ENCODE results near the gene CARD9. TPM values are rescaled to one million over a fixed set of nuclear protein-coding genes. Genes with fewer than 3 reads are reported as not detected.
A peak's percentile ranks its signal among the peaks of the same experiment; 100 is the strongest.

Gene CARD9
- total RNA-seq, 1 experiment from 2014 or later = 1.7 TPM

- DNase-seq (ENCODE audit: low read depth, low spot score) (no peak), ATAC-seq (no peak)
- Histone ChIP-seq H3K9me3 (ENCODE audit: control insufficient read depth, insufficient read depth, low read depth, low read length) (no peaks in the 10 kb centered on the region), H3K4me3 (ENCODE audit: low read depth in 2 of 2, low read length in 2 of 2) (no peak overlapping the region), H3K27ac (ENCODE audit: low read length) (no peak overlapping the region), H3K4me1 (ENCODE audit: control insufficient read depth, insufficient read depth, low read length) (peaks cover 19% of the 10 kb centered on the region), H3K27me3 (ENCODE audit: control insufficient read depth, insufficient read depth, low read length) (no peaks in the 10 kb centered on the region), H3K36me3 (ENCODE audit: control insufficient read depth, insufficient read depth, low read length) (no peaks in the 10 kb centered on the region)
- POLR2A ChIA-PET = no interaction called here
- intact Hi-C loops (cut with micrococcal nuclease; ENCODE audit: unreplicated experiment) = no loop called here
- TF ChIP-seq SIN3A (IDR thresholded peaks at IDR 0.05; ENCODE audit: borderline replicate concordance, insufficient read depth, low read depth, low read length) (no peak), REST (IDR thresholded peaks at IDR 0.05; ENCODE audit: insufficient read depth in 1 of 2, low read depth in 2 of 2, low read length in 1 of 2) (no peak), POLR2AphosphoS5 (IDR thresholded peaks at IDR 0.05; ENCODE audit: low read depth, low read length) (no peak), CTCF (IDR thresholded peaks at IDR 0.05) (no peak), TCF7L2 (IDR thresholded peaks at IDR 0.05; ENCODE audit: low read depth, low read length) (no peak)
- no TSS peak for BruUV-seq (replicated peaks)
- CTCF ChIA-PET = no interaction called here
- in situ Hi-C loops (cut with HindIII; ENCODE audit: low pct_unique_long_range_greater_than_20kb, low sequenced_read_pairs) = no loop called here
Observed at GRCh38 chr9:136355616-136356557, 17.6 kb downstream of the CARD9 start.

DNA sequence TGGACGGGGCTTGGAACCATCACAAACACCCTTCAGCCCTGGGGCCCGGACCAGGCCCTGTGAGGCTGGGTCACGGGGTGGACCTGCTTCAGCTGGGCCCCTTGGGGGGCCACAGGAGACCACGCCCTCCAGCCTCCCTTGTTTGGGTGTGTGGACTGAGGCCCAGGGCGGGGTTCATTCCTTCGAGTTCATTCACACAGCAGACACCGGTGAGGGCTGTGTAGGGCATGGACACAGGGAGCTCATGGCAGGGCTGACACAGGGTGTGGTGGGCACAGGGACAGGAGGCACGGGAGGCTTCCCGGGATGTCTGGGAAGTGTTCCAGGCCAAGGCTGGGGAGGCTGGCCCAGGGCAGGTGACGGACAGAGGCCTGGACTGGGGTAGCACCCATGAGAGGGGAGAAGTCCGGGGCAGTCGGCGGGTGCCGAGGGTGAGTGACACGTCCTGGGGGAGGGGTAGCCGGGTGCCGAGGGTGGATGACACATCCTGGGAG, 18.8 kb downstream of the CARD9 start:
- ATAC-seq = peak; percentile 59
- no peak for TF ChIP-seq CTCF (IDR thresholded peaks at IDR 0.05)
- no peak for TF ChIP-seq SIN3A (IDR thresholded peaks at IDR 0.05; ENCODE audit: borderline replicate concordance, insufficient read depth, low read depth, low read length)
- TF ChIP-seq POLR2AphosphoS5 (IDR thresholded peaks at IDR 0.05; ENCODE audit: low read depth, low read length) = no peak
- ChIA-PET POLR2A (no interaction called here), CTCF (interaction anchor here (0.6 kb wide), 1 partner anchor 12 kb away, joined by 3 read pairs; no protein-coding TSS in a partner anchor)
- Histone ChIP-seq H3K4me1 (ENCODE audit: control insufficient read depth, insufficient read depth, low read length) (peaks cover 19% of the 10 kb centered on the region), H3K36me3 (ENCODE audit: control insufficient read depth, insufficient read depth, low read length) (no peaks in the 10 kb centered on the region), H3K9me3 (ENCODE audit: control insufficient read depth, insufficient read depth, low read depth, low read length) (no peaks in the 10 kb centered on the region), H3K27ac (ENCODE audit: low read length) (peak overlapping the region; percentile 51; the same call in 1 of the 2 replicates), H3K27me3 (ENCODE audit: control insufficient read depth, insufficient read depth, low read length) (no peaks in the 10 kb centered on the region), H3K4me3 (ENCODE audit: low read depth in 2 of 2, low read length in 2 of 2) (peak overlapping the region in 1 of 2 experiments; percentile 14; a peak in 1 of 4 replicates)
- no TSS peak for BruUV-seq (replicated peaks)
- intact Hi-C loops (cut with micrococcal nuclease; ENCODE audit: unreplicated experiment) (no loop called here), in situ Hi-C loops (cut with HindIII; ENCODE audit: low pct_unique_long_range_greater_than_20kb, low sequenced_read_pairs) (no loop called here)
- DNase-seq (ENCODE audit: low read depth, low spot score) = no peak
